Stomach (tissue), 4 donors: ENCODE measurements around the gene MRPL14.

ENCODE experiments used
- CTCF ChIP-seq, 7 experiments: fragments of 450-650 bp in 4 of 7; fragments of 200-600 bp in 3 of 7; sonication (generic) in 3 of 7; IDR thresholded peaks; one replicate each; pipeline ENCODE4 v1.5.1; 2016 to 2019; ENCODE audit warnings: antibody characterized with exemption in 7 of 7, control low read depth in 2 of 7, mild to moderate bottlenecking in 1 of 7
- POLR2AphosphoS5 ChIP-seq, 3 donors: sonication (generic); formaldehyde crosslinking; IDR thresholded peaks; one replicate each; pipeline ENCODE4 v1.6.1; 2016; ENCODE audit warnings: antibody characterized with exemption in 3 of 3

- TF ChIP-seq POLR2AphosphoS5 (IDR thresholded peaks at IDR 0.05), result no peak
- no peak for TF ChIP-seq CTCF (IDR thresholded peaks at IDR 0.05)
Measured at GRCh38 chr6:44154067-44154466, 26.8 kb upstream of the MRPL14 start.
